Natural killer cell (primary cell): ENCODE results near the gene CSNK2A1. TPM values are rescaled to one million over a fixed set of nuclear protein-coding genes. Genes with fewer than 3 reads are reported as not detected.
"Not testable (repeated sequence)": the region's sequence is repeated elsewhere in the genome, so short reads cannot be mapped to it uniquely, and the experiment has no call there.

Source experiments
- ATAC-seq, 3 donors: fragments of 150-1000 bp in 2 of 3; fragments of 200-7000 bp in 1 of 3; cut with Tn5 transposase; 1 replicate in 1 of 3; 2 replicates in 2 of 3; pipeline ENCODE4 v1.10.0; 2021; ENCODE audit warnings: mild to moderate bottlenecking in 2 of 3, moderate library complexity in 2 of 3
- DNase-seq, 2 donors: peaks; one replicate each; pipeline versions ENCODE4 v3.0.0 to v3.0.0-alpha.2; 2013 to 2021; ENCODE audit warnings: mixed read lengths in 1 of 2
- H3K27ac ChIP-seq: one replicate; pipeline ENCODE4 v1.5.1; 2013; ENCODE audit warnings: mild to moderate bottlenecking, low read length
- H3K27me3 ChIP-seq: one replicate; pipeline ENCODE4 v1.6.1; 2013; ENCODE audit warnings: low read length; ENCODE audit not compliant: control insufficient read depth, insufficient read depth
- H3K36me3 ChIP-seq: one replicate; pipeline ENCODE4 v1.6.1; 2013; ENCODE audit warnings: low read length; ENCODE audit not compliant: control insufficient read depth, insufficient read depth
- H3K4me1 ChIP-seq: one replicate; pipeline ENCODE4 v1.6.1; 2013; ENCODE audit warnings: low read length; ENCODE audit not compliant: control insufficient read depth, insufficient read depth
- H3K4me3 ChIP-seq: one replicate; pipeline ENCODE4 v1.5.1; 2013; ENCODE audit warnings: low read length
- H3K9me3 ChIP-seq: one replicate; pipeline ENCODE4 v1.6.1; 2013; ENCODE audit warnings: low read length; ENCODE audit not compliant: control insufficient read depth, insufficient read depth
- H3K27ac Mint-ChIP-seq, 2 donors: one replicate each; pipeline ENCODE4 v1.8.0; 2022; ENCODE audit warnings: mild to moderate bottlenecking in 2 of 2, mixed read lengths in 2 of 2, moderate library complexity in 1 of 2
- H3K27me3 Mint-ChIP-seq, 2 donors: one replicate each; pipeline ENCODE4 v1.8.0; 2022; ENCODE audit warnings: low read depth in 2 of 2, mixed read lengths in 2 of 2
- H3K36me3 Mint-ChIP-seq: one replicate; pipeline ENCODE4 v1.8.0; 2022; ENCODE audit warnings: mixed read lengths
- H3K4me1 Mint-ChIP-seq, 2 donors: one replicate each; pipeline ENCODE4 v1.8.0; 2022; ENCODE audit warnings: mixed read lengths in 2 of 2
- H3K4me3 Mint-ChIP-seq: one replicate; pipeline ENCODE4 v1.8.0; 2022; ENCODE audit warnings: mild to moderate bottlenecking, moderate library complexity, mixed read lengths
- H3K9me3 Mint-ChIP-seq, 2 donors: one replicate each; pipeline ENCODE4 v1.8.0; 2022; ENCODE audit warnings: mixed read lengths in 2 of 2
- CTCF ChIP-seq: fragments of 200-600 bp; IDR thresholded peaks from one replicate; pipeline ENCODE4 v1.8.0; 2022; ENCODE audit warnings: antibody characterized with exemption
- WGBS: methylation state at CpG from one replicate; pipeline ENCODE4 v1.1.7; 2013; ENCODE audit warnings: missing lambda C conversion rate; ENCODE audit not compliant: insufficient coverage; 5-methylcytosine and 5-hydroxymethylcytosine counted together
- intact Hi-C: fragments of 100-400 bp; cut with micrococcal nuclease; formaldehyde crosslinking; loops from one replicate; pipeline ENCODE4 v1.14.2; 2022
- total RNA-seq, 4 donors: library from RNA; stranded (reverse); fragments of 120-200 nt in 1 of 4; gene quantifications; one replicate each; pipeline versions ENCODE4 v1.2.3 to v1.2.4, GENCODE V29; 2013 to 2022

Gene CSNK2A1
- total RNA-seq, 3 donors from 2014 or later (not counting 1 experiment from before 2014, with no cell fraction given), result 88.8 to 92.6 (median 88.9) TPM

GRCh38 chr20:478010-478948 is 65.3 kb downstream of the CSNK2A1 start:
- Mint-ChIP-seq H3K9me3 (no peaks in the 10 kb centered on the region), H3K4me3 (no peak overlapping the region), H3K36me3 (peaks cover 16% of the 10 kb centered on the region), H3K27me3 (no peaks in the 10 kb centered on the region), H3K27ac (peak overlapping the region; percentile 4 to 55), H3K4me1 (peaks cover 5 to 8% of the 10 kb centered on the region in 2 donors)
- Histone ChIP-seq H3K36me3 (peaks cover 13% of the 10 kb centered on the region), H3K27ac (no peak overlapping the region), H3K27me3 (no peaks in the 10 kb centered on the region), H3K4me3 (no peak overlapping the region), H3K9me3 (no peaks in the 10 kb centered on the region), H3K4me1 (peaks cover 3% of the 10 kb centered on the region)
- 97% methylated on average over 8 of the region's 8 CpGs for WGBS
- TF ChIP-seq CTCF, result no peak
- DNase-seq, result no peak
- no peak for ATAC-seq
- intact Hi-C loops, result no loop called here

GRCh38 chr20:476561-477249 is 66.9 kb downstream of the CSNK2A1 start:
- H3K4me3 Mint-ChIP-seq, intact Hi-C loops, H3K27ac ChIP-seq, H3K4me1 Mint-ChIP-seq, ATAC-seq, H3K36me3 Mint-ChIP-seq, H3K27ac Mint-ChIP-seq, H3K27me3 ChIP-seq, H3K36me3 ChIP-seq, H3K4me1 ChIP-seq, DNase-seq, H3K27me3 Mint-ChIP-seq, H3K9me3 Mint-ChIP-seq, H3K4me3 ChIP-seq, H3K9me3 ChIP-seq: not testable (repeated sequence)
- WGBS, result 96% methylated on average over 6 of the region's 6 CpGs

GRCh38 chr20:475463-476357 is 67.9 kb downstream of the CSNK2A1 start:
- 97% methylated on average over 6 of the region's 6 CpGs for WGBS
- H3K4me3 ChIP-seq, result no peak overlapping the region
- ATAC-seq (no peak), DNase-seq (no peak)
- intact Hi-C loops, result no loop called here
- peaks cover 4% of the 10 kb centered on the region for H3K36me3 ChIP-seq
- Mint-ChIP-seq H3K27ac (peak overlapping the region in 1 of 2 donors; percentile 60), H3K27me3 (no peaks in the 10 kb centered on the region), H3K9me3 (no peaks in the 10 kb centered on the region), H3K4me3 (no peak overlapping the region), H3K4me1 (peaks cover 5 to 8% of the 10 kb centered on the region in 2 donors), H3K36me3 (peaks cover 7% of the 10 kb centered on the region)
- no peaks in the 10 kb centered on the region for H3K9me3 ChIP-seq
- peaks cover 3% of the 10 kb centered on the region for H3K4me1 ChIP-seq
- H3K27me3 ChIP-seq, result no peaks in the 10 kb centered on the region
- no peak overlapping the region for H3K27ac ChIP-seq
- TF ChIP-seq CTCF, result no peak
